Osteoblast (primary cell): ENCODE measurements around the gene BCAN. TPM values are rescaled to one million over a fixed set of nuclear protein-coding genes. Genes with fewer than 3 reads are reported as not detected.
A peak's percentile ranks its signal among the peaks of the same experiment; 100 is the strongest.

ENCODE experiments used
- DNase-seq: peaks from one replicate; pipeline ENCODE4 v3.0.0; 2011; ENCODE audit warnings: low spot score, mixed read lengths; ENCODE audit not compliant: insufficient read length; ENCODE audit errors: missing footprints
- H2AFZ ChIP-seq: 2 replicates; pipeline ENCODE4 v1.6.0; 2011; ENCODE audit warnings: mild to moderate bottlenecking, low read length
- H3K27ac ChIP-seq: 2 replicates; pipeline ENCODE4 v1.5.1; 2011; ENCODE audit warnings: mild to moderate bottlenecking, low read depth, low read length, moderate library complexity
- H3K27me3 ChIP-seq: 2 replicates; pipeline ENCODE4 v1.6.0; 2012; ENCODE audit warnings: mild to moderate bottlenecking, control low read depth, inconsistent platforms, low read length, moderate library complexity; ENCODE audit not compliant: insufficient read depth
- H3K36me3 ChIP-seq: 2 replicates; pipeline ENCODE4 v1.5.1; 2011; ENCODE audit warnings: mild to moderate bottlenecking, low read length, control low read depth, moderate library complexity; ENCODE audit not compliant: insufficient read depth
- H3K4me1 ChIP-seq: 2 replicates; pipeline ENCODE4 v1.5.1; 2011; ENCODE audit warnings: mild to moderate bottlenecking, low read length, control low read depth, moderate library complexity; ENCODE audit not compliant: insufficient read depth
- H3K4me2 ChIP-seq: 2 replicates; pipeline ENCODE4 v1.6.0; 2011; ENCODE audit warnings: mild to moderate bottlenecking, low read length; ENCODE audit not compliant: insufficient read depth
- H3K4me3 ChIP-seq: fragments of 200-600 bp; sonication (generic); 3 replicates; pipeline ENCODE4 v1.5.1; 2012; ENCODE audit warnings: mild to moderate bottlenecking, low read length, inconsistent platforms; ENCODE audit not compliant: insufficient read depth
- H3K79me2 ChIP-seq: 2 replicates; pipeline ENCODE4 v1.6.0; 2012; ENCODE audit warnings: mild to moderate bottlenecking, low read length, control low read depth, inconsistent platforms; ENCODE audit not compliant: insufficient read depth
- H3K9me3 ChIP-seq: 2 replicates; pipeline ENCODE4 v1.5.1; 2011; ENCODE audit warnings: low read depth, low read length, control low read depth
- H4K20me1 ChIP-seq: 2 replicates; pipeline ENCODE4 v1.6.0; 2012; ENCODE audit warnings: mild to moderate bottlenecking, low read length, control low read depth; ENCODE audit not compliant: insufficient read depth
- total RNA-seq: library from RNA; depleted of rRNA; stranded (reverse); fragments of >200 nt; gene quantifications from 2 replicates; pipeline ENCODE4 v1.2.3, GENCODE V29; 2012
- TF ChIP-seq, protein P1 (sequence below): IDR thresholded peaks from 2 replicates; pipeline ENCODE4 v1.5.1; 2011; ENCODE audit warnings: mild to moderate bottlenecking, low read depth, low read length, moderate library complexity; ENCODE audit errors: extremely low read depth

The BCAN gene
- total RNA-seq, 1 donor: not detected

DNA sequence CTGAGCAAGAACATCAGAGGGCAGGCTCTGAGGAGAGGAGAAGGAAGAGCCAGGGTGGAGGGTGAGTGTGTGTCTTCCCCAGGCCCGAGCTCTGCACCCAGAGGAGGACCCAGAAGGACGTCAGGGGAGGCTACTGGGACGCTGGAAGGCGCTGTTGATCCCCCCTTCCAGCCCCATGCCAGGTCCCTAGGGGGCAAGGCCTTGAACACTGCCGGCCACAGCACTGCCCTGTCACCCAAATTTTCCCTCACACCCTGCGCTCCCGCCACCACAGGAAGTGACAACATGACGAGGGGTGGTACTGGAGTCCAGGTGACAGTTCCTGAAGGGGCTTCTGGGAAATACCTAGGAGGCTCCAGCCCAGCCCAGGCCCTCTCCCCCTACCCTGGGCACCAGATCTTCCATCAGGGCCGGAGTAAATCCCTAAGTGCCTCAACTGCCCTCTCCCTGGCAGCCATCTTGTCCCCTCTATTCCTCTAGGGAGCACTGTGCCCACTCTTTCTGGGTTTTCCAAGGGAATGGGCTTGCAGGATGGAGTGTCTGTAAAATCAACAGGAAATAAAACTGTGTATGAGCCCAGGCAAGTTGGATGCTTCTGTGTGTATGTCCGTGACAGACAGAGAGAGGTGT is 17.1 kb downstream of the BCAN start:
- TF ChIP-seq, protein P1, sequence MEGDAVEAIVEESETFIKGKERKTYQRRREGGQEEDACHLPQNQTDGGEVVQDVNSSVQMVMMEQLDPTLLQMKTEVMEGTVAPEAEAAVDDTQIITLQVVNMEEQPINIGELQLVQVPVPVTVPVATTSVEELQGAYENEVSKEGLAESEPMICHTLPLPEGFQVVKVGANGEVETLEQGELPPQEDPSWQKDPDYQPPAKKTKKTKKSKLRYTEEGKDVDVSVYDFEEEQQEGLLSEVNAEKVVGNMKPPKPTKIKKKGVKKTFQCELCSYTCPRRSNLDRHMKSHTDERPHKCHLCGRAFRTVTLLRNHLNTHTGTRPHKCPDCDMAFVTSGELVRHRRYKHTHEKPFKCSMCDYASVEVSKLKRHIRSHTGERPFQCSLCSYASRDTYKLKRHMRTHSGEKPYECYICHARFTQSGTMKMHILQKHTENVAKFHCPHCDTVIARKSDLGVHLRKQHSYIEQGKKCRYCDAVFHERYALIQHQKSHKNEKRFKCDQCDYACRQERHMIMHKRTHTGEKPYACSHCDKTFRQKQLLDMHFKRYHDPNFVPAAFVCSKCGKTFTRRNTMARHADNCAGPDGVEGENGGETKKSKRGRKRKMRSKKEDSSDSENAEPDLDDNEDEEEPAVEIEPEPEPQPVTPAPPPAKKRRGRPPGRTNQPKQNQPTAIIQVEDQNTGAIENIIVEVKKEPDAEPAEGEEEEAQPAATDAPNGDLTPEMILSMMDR: no peak
- Histone ChIP-seq H3K79me2 (no peaks in the 10 kb centered on the region), H3K4me1 (peaks cover 50% of the 10 kb centered on the region), H3K27ac (no peak overlapping the region), H3K4me3 (no peak overlapping the region), H3K4me2 (peak overlapping the region; percentile 64), H3K9me3 (no peaks in the 10 kb centered on the region), H4K20me1 (no peaks in the 10 kb centered on the region), H3K36me3 (no peaks in the 10 kb centered on the region), H2AFZ (peak overlapping the region; percentile 96), H3K27me3 (peaks cover 33% of the 10 kb centered on the region)
- DNase-seq: peak; percentile 47

DNA sequence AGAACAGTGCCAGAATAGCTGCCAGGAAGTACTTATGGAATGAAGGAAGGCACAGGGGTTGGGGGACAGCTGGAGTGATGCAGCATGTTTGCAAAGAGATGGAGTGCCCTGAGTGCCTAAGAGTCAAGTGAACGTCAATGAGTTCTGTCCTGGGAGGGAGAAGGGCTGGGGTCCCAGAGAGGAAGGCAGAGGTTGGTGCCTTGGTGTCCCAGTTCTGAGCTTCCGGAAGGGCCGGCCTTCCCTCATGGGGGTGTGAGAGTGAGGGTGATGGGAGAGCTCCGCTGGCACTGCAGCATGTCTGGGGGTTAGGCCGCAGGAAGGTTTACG is 17.7 kb downstream of the BCAN start:
- H3K4me3 ChIP-seq: peak overlapping the region; percentile 39
- no peaks in the 10 kb centered on the region for H3K79me2 ChIP-seq
- TF ChIP-seq, protein P1: no peak
- H3K27me3 ChIP-seq: peaks cover 33% of the 10 kb centered on the region
- H3K36me3 ChIP-seq: no peaks in the 10 kb centered on the region
- H2AFZ ChIP-seq: peak overlapping the region; percentile 96
- H3K9me3 ChIP-seq: no peaks in the 10 kb centered on the region
- H3K27ac ChIP-seq: no peak overlapping the region
- no peak for DNase-seq
- peak overlapping the region; percentile 64 for H3K4me2 ChIP-seq
- H4K20me1 ChIP-seq: no peaks in the 10 kb centered on the region
- H3K4me1 ChIP-seq: peaks cover 56% of the 10 kb centered on the region

DNA sequence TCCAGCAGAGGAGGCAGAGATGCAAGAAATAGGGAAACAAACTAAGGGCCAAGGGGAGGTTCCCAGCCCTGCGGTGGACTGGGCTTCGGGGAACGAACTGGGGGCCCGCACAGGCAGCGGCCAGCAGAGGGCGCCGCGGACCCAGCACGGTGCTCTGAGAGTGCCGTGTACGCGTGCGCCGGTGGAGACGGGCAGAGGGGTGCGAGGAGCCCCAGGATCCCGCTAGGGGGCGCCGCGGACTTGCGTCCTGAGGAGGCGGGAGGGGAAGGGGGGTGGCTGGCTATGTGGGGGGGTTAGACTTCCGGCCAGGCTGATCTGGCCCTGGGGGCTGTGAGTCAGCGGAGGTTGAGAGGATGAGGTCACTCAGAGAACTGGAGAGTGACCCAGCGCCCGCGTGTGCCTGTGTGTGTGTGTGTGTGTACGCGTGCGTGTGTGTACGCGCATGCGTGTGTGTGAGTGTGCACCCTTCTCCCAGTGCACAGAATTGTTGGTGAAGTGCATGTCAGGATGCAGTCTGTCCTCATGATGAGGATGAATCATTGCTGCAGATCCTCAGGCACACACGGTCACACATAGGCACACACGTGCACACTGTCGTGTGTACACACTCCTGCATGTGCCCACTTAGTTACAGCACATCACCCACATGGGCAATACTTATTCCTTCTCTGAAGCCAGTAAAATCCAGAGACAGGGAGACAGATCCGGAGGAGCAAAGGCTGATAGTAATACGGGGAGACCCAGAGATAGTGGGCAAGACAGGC is 18.3 kb downstream of the BCAN start:
- DNase-seq: peak; percentile 100

DNA sequence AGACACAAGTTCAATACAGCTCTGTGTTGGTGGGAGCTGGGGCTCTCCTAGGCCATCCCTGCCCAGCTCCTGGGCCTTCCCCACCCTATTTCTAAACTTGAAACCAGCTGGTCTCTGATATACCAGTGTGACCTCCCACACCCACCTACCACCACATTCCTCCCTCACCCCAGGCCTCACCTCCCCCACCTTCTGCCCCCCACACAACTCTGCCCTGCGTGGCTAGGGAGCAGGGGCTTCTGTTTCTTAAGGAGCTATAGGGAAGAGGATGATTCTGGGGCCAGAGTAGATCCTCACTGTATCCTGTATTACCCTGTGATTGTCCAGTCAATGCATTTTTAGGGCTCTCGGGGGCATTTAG is 18.8 kb downstream of the BCAN start:
- H3K4me3 ChIP-seq: no peak overlapping the region
- no peaks in the 10 kb centered on the region for H3K79me2 ChIP-seq
- H4K20me1 ChIP-seq: no peaks in the 10 kb centered on the region
- H3K27me3 ChIP-seq: peaks cover 21% of the 10 kb centered on the region
- DNase-seq: peak; percentile 76
- H3K4me2 ChIP-seq: peak overlapping the region; percentile 60
- no peaks in the 10 kb centered on the region for H3K36me3 ChIP-seq
- TF ChIP-seq, protein P1: no peak
- H2AFZ ChIP-seq: no peak overlapping the region
- no peaks in the 10 kb centered on the region for H3K9me3 ChIP-seq
- H3K4me1 ChIP-seq: peaks cover 58% of the 10 kb centered on the region
- peak overlapping the region; percentile 78 for H3K27ac ChIP-seq

More for the DNA sequence above, 18.3 kb downstream of the BCAN start:
- Histone ChIP-seq H3K4me1 (peaks cover 58% of the 10 kb centered on the region), H3K4me2 (peak overlapping the region; percentile 64), H2AFZ (peak overlapping the region; percentile 96), H3K4me3 (peak overlapping the region; percentile 39), H3K27ac (peak overlapping the region; percentile 78), H3K79me2 (no peaks in the 10 kb centered on the region), H3K36me3 (no peaks in the 10 kb centered on the region), H3K27me3 (peaks cover 27% of the 10 kb centered on the region), H3K9me3 (no peaks in the 10 kb centered on the region), H4K20me1 (no peaks in the 10 kb centered on the region)
- TF ChIP-seq, protein P1: peak; percentile 95
